Amniotic epithelial cell (primary cell): ENCODE measurements around the gene ERG.

Experiments
- DNase-seq: peaks from one replicate; pipeline ENCODE4 v3.0.0-alpha.2; 2010; ENCODE audit warnings: low read depth

Gene ERG

DNA sequence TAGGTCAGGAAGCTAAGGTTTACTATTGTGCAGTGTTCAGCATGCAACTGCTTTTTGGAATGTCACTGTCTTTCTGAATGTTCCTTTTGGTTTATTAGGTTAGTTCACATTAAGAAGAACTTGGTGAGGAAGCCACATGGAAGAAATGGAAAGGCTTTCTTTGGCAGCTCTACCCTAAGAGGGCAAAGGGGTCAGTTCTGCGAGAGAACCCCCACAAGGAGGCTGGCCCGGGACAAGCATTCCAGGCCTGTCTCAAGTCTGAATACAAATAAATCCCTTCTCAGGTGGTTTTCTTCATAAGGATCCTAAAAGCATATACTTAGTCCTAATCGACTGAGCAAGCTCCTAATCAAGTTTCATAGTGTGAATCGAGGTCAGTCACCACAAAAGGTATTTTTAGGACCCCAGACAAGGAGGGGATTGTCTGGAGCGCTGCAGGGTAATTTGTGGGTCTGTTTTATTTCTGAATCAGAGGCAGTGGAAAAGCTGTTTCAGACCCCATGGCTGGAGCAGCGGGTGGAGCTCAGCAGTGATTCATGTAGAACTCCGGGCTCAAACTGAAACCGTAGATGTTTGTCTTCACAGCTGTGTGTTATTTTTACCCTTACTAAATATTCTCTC is 63.3 kb downstream of the ERG start:
- peak; percentile 42 for DNase-seq

DNA sequence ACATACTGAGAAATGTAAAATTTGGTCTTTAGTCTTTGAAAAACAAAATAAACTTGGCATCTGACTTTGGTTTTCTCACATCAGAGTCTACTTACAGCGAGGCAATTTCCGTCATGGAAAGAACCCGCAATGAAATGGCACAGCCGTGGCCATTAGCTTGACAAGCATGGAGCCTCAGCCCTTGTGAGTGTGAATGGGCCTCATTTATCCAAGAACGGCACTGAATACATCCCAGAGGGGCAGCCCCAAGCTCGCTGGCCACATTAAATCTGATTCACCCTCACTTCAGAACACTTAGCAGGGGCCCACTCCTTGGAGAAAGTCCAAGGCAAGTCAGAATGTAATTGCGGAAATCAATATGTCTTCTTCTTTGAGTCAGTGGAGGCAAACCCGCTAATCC is 64.8 kb downstream of the ERG start:
- DNase-seq, result no peak

DNA sequence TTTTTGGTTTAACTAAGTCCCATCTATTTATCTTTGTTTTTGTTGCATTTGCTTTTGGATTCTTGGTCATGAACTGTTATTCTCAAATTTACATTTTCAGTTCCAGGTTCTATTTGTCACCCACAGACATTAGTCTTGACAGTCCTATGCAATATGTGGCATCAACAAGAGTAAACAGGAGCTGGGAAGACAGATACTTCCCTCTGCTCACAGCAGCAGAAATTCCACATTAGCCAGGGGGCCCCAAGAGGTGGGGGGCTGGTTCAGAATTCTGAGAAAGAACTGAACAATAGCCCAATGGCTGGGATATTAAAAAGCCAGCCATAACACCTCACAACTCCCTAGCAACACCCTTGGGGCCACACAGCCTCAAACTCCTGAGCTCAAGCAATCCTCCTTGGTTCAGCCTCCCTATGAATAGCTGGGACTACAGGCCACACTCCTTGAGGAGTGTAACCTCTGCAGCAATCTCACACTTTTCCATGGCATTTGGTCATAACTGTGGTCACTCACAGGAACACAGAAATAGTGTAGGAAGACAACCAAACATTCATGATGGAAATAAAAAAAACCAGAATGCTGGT is 67.8 kb downstream of the ERG start:
- DNase-seq, result no peak

DNA sequence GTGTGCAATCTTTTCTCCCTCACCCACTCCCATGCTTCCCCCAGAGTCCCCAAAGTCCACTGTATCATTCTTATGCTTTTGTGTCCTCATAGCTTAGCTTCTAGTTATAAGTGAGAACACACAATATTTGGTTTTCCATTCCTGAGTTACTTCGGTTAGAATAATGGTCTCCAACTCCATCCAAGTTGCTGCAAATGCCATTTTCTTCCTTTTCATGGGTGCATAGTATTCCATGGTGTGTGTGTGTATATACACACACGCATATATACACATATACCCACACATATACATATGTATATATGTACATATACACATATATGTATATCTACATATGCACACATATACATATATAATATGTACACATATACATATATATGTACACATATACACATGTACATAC is 69.3 kb downstream of the ERG start:
- no peak for DNase-seq

DNA sequence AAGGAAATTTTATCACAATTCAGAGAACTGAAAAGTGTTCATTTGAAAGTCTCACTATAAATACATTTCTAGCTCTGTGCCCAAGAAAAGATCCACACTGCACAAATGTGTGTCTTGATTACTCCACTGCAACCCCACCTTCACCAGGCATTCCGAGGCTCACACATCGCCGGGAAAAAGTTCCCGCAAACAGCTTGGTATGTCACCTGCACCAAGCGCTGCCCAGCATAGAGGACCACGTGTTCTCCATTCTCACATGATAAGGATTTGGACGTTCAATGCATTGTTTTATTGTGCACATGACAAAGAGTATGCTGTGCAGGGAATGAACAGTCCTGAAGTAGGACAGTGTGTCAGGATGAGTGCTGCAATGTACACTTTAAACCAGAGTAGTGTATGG is 70.1 kb downstream of the ERG start:
- DNase-seq, result no peak

DNA sequence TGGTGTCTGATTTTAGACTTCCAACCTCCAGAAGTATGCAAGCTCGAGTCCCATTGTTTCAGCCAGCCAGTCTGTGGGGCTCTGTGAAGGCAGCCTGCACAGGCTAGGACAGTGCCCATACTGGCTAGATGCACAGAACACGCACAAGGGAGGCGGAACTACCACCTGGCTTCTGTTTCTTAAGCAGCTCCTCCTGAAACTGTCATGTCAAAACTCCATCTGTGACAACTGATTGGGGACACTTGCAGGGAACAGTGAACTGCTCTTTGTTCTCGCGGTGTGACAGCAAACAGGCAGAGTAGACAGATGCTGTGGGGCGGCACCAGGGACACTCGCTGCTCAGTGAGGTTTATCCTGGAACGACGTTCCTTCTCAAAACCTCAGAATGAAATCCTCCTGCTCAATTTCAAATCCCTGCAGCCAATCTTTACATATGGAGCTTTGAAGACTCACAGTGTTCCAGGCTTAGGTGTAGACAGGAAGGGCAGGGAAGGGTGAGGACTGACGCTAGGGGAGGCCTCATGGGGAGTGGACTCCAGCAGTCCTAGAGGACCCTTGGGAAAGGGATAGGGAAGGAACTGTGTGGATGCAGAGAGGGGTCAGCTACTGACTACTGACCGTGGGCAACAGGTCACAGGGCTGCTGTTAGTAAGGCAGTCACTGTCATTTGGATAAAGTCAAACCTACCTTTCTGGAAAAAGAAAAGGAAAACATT is 73.8 kb downstream of the ERG start:
- no peak for DNase-seq

DNA sequence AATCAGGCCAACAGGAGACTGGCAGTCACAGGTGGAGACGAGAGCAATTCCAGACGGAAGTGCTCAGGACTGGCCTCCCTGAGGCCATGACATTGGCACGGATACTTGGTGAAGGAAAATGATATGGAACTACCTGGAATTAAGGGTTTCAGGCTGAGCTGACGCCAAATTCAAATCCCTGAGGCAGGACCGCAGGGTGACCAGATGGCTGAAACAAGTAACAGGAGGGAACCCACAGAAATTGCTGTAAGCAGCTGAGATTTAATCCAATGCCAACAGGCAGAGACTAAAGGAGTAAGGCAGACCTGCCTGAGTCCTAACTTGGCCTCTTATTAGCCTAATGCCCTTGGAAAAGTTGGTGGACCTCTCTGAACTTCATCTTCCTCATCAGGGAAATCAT is 76.2 kb downstream of the ERG start:
- DNase-seq, result no peak

DNA sequence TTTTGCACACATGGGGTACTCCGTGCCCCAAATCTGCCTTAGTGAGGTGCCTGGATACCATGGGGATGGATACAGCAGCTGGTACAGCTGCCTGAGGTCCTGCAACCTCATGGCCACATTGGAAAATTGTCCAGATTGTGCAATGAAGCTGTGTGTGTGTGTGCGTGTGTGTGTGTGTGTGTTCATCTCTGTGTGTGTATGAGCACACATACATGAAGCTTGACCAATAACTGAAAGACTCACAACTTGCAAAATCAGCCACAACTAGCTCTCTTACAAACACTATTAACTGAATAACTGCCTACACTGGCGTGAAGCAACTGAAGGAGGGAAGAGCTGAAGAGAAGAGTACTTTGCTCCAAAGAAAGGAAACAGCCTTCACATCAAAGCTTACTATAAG is 78.1 kb downstream of the ERG start:
- DNase-seq, result no peak

DNA sequence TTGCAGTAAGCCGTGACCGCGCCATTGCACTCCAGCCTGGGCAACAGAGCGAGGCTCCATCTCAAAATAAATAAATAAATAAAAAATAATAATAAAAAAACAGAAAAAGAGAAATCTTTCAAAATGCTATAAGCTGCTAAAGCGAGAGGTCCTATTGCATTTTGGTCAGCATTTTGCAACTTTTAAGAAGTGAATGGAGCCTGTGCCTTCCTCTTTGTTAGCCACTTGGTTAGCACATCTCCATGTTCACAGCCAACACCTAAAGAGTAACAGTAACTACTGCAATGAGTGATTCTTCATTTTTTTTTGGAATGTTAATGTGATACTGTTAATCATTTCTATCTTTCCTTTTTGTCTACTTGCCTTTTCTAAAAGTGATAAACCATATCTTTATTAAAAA is 80.6 kb downstream of the ERG start:
- DNase-seq, result no peak

DNA sequence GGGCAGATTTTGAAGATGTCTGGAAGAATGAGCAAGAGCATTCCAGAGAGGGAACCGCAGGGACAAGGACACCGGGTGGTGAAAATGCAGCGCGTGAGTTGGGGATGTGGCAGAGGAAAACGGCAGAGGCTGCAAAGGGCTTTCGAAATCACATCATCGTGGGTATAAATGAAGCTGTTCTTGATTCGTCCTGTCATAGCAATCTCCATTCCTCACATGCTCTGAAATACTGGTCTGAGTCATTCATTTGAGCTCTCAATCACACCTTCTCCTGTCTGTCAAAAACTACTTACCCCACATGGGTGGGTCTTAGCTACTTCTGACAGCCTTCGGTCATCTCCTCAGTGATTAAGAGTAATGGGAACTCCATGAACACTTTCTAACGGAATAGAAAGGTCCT is 81.5 kb downstream of the ERG start:
- DNase-seq, result no peak

DNA sequence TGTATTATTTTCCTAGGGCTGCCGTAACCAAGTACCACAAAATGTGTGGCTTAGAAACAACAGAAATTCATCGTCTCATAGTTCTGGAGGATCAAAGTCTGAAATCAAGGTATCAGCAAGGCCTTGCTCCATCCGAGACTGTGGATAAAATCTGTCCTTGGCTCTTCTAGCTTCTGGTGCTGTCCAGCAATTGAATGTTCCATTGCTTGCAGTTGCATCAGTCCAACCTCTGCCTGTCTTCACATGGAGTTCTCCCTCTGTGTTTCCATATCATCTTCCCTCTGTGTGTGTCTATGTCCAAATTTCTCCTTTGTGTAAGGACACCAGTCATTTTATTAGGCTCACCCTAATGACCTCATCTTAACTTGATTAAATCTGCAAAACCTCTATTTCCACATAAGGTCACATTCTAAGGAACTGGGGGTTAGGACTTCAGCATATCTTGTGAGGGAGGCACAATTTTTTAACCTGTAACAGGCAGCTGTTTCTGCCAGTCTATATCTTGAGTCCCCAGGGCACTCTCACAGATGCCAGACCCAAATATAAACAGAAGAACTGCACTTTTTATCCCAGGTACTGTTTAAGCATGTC is 84.2 kb downstream of the ERG start:
- no peak for DNase-seq

DNA sequence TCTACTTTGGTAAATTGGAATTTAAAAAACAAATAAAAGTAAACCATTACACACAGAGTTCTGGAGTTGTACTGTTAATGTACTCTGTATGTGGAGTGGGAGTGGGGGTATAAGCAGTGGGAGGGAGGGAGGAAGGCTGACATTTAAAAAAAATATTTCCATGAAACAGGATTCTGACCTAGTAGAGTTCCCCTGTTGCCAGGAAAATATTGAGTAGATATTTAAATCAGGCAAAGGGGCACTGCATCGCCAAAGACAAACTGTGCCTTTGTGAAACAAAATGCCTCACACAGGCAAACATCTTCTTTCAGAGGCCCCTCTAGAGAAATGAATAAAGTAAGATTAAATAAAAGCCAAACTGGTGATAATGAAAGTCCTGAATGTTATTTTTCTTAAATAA is 87.8 kb downstream of the ERG start:
- no peak for DNase-seq

DNA sequence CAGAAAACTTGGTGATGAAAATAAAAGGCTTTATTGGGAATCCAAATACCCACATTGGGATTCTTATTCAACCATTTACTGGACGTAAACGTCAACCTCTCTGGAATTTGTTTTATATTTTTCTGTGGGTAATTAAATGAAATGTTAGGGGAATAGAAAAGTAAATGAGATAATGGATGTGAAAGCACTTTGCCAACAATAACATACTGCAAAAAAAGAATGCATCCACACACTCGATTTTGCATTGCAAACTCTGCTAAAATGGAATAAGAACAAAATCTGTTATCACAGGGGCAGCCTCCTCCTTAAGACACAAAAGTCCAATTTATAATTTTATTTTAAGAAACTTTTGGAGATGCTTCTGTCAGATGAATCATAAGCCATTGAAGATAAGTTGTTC is 88.4 kb downstream of the ERG start:
- no peak for DNase-seq

DNA sequence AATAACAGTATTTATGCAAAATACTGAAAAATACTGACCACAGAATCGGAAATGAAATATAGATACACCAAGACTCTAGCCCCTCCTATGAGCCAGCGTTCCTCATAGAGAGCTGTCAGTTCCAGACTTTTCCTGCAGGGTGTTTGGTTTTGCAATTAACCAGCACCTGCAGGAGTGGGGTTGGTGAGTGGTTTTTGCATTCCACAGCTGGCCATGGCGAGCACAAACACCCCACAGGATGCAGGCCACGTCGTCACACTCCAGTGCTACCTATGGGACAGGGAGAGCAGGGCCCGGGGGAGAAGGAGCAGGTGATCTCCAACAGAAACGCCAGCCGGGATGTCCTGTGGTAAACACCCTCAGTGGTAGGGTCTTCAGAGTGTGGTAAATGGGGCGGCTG is 94.1 kb downstream of the ERG start:
- no peak for DNase-seq

DNA sequence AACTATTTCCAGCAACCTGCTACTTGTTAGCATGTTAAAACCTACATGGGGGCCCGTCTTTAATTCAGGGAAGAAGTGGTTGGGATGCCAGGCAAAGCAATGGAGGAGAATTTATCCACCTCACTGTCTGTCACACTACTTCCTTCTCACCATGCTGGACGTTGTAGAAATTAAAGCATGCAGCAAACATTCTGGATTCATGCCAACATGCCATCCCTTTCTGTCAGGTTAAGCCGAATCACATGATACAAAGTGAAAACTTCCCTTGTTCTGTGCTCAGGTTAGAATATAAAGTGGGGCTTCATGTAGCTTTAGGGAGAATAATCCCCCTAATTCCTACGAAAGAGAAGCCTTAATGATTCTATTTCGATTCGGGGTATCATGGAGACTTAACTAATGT is 95.5 kb downstream of the ERG start:
- DNase-seq, result no peak

DNA sequence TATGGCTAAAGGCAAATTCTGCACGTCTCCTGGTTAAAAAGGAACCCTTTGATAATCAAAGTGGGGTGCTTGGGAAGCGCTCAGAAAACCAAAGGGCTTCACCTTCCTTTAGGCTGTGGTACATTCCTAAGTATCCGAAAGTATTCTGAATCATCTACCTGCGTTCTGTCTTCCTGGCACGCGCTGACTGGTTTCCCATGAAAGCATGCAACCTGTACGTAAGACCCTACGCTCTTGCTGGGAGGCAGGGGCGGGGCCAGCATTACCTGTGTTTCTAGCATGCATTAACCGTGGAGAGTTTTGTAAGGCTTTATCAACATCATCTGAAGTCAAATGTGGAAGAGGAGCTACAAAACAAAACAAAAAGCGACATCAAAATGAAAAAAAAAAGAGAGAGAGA is 96.0 kb downstream of the ERG start:
- no peak for DNase-seq

DNA sequence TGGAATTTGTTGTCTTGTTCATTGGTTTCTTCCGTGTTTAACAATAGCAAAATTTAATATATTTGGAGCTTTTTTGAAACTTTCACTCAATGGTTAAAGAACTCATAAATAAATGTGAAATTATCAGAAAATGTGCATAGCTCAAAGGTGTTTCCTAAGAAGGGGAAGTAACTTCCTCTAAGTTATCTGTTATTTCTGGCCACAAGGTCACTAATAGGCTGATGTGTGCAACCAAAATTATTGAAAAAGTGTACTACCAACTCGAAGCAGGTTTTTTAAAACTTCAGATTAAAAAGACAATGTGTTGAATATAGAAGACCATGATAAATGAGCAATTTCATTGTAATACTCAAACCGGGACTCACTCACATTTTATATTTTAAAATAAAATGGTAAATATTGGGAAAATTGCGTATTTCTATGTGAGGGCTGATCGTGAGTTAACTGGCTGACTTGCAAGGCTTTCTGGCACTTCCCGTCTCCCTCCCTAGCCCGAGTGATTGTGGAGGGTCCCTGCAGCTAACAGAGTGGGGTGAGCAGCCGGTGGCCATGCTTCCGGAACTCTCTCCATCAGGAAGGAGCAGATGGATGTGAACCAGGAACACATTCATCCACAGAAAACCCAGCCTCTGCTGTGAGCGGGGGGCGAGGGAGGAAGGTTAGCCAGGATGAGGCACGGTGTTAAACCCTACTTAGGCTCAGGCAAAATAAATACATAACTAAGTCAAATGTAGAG is 96.9 kb downstream of the ERG start:
- no peak for DNase-seq

DNA sequence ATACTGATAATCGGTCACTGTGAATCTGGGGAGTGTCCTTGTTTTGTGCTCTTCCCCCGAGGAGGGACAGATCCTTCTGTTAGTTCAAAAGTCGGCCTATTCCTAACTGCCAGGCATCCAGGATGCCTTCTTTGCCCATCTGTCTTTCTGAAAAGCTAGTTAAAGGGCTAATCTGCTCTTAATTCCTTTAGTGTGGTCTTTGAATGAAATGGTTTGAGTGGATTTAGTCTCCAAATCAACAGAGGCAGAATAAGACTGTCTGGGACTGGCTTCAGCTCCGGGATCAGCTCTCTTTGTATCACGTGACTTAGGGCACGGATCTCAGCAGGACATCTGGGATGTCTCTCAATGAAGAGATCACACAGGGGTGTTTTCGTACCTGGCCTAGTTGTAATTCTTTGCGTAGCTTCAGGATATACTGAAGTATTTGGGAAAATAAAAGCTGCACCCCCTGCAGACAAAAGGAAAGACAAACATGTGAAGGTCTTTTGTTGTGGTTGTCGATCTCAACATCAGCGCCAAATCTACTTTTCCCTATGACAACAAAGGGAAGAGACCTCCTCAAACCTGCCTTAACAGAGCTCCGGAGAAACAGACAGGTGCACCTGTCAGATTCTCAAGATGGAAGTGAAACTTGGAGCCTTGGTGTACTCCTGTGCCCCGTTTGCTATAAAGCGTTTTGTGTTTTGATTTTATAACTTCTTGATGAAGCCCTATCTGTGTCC is 97.9 kb downstream of the ERG start:
- no peak for DNase-seq

DNA sequence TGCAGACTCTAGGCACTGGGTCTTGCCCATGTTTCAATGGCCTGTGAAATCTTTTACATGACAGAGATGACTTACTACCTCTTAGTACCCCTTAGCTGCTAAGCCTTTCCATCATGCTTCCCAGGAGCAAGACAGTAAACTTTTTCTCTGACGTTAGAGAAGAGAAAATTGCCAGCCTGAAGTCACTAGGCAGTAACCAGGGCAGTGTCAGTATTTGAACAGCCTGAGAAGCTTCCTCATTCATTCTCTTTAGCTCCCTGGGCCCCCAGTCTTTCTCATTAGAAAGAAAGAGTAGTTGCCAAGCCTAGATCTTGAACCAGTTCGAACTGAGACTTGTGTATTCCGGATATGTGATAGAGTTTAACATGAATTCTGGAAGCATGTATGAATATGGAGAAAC is 99.2 kb downstream of the ERG start:
- DNase-seq, result no peak

DNA sequence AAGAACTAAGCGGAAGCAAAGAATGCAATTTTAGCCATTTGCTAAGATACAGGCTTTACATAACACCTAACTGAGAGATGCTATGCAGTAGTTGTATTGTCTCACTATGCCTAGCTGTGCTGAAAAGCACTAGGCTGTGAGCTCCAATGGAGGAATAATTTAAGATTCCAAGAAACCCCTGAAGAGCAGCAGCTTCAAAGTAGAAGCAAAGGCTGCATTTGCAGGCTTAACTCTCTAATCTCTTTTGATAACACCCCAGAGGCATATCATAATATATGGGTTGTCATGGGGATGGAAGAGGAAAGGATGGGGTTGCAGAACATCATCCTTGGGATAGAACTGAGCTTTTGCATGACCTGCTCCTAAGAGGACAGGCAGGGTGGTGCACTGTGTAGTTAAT is 102.0 kb downstream of the ERG start:
- DNase-seq, result no peak

DNA sequence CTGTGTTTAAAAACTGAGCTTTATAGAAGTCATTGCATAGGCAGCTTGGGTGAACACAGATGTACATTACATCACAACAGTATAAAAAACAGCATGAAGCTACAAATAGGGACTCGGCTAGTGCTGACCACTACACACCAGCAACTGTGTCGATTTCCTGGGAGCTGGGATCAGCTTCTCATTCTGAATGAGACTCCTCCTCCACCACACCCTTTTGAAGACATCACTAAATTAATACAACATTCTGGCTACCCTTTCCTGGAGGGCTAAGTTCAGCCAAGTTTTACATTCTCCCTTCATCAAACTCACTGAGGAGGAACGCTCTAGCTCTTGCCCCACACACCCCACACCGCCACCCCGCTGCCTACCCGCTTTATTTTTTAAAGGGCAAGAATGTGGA is 102.7 kb downstream of the ERG start:
- no peak for DNase-seq

DNA sequence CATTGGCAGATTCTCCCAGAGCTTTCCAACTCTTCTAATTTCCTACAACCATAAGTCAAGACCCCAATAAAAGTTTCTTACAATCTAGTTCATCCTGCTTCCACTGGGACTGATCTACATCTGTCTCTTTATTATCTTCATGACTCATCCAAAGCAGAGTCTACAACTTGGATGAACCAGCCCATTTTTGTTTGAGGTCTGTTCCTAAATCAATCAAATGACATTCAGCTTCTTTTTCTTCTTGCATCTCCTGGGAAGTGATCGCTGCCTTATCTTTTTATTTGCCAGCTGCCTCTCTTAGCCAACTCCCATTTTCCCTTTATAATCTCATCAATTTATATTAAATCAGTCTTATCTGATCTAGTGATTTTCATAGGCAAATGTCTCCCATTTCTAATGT is 105.6 kb downstream of the ERG start:
- DNase-seq, result no peak
